Measurements from ENCODE around the gene PODXL.

DNA sequence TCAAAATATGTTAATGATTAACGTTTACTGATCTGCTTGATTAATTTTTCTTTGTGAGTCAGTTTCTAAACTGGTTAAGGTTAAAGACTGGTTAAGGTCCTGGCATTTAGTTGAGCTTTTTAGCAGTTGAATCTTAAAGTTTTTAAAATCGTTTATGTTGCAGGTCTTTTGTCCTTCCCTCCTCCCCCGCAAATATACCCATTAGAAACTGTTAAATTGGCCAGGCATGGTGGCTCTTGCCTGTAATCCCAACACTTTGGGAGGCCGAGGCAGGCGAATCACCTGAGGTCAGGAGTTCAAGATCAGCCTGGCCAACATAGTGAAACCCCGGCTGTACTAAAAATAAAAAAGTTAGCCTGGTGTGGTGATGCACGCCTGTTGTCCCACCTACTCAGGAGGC is 100.9 kb downstream of the PODXL start:
- TF ChIP-seq, protein P1, sequence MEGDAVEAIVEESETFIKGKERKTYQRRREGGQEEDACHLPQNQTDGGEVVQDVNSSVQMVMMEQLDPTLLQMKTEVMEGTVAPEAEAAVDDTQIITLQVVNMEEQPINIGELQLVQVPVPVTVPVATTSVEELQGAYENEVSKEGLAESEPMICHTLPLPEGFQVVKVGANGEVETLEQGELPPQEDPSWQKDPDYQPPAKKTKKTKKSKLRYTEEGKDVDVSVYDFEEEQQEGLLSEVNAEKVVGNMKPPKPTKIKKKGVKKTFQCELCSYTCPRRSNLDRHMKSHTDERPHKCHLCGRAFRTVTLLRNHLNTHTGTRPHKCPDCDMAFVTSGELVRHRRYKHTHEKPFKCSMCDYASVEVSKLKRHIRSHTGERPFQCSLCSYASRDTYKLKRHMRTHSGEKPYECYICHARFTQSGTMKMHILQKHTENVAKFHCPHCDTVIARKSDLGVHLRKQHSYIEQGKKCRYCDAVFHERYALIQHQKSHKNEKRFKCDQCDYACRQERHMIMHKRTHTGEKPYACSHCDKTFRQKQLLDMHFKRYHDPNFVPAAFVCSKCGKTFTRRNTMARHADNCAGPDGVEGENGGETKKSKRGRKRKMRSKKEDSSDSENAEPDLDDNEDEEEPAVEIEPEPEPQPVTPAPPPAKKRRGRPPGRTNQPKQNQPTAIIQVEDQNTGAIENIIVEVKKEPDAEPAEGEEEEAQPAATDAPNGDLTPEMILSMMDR (IDR thresholded peaks at IDR 0.05; ENCODE audit: poor library complexity, severe bottlenecking), result no peak
- TF ChIP-seq EZH2 (IDR thresholded peaks at IDR 0.05; ENCODE audit: borderline replicate concordance, insufficient read depth, low read length, poor library complexity, severe bottlenecking), result no peak
- TF ChIP-seq MXI1 (conservative IDR thresholded peaks at IDR 0.05; ENCODE audit: poor library complexity, severe bottlenecking), result no peak

Data from neural cell (in vitro differentiated cells).